IPS-NIHi11 (cell line): ENCODE results near the gene DNAJC8.

Experiments
- DNase-seq: peaks from one replicate; pipeline ENCODE4 v3.0.0; 2012; ENCODE audit warnings: mixed read lengths, low spot score

The DNAJC8 gene

DNA sequence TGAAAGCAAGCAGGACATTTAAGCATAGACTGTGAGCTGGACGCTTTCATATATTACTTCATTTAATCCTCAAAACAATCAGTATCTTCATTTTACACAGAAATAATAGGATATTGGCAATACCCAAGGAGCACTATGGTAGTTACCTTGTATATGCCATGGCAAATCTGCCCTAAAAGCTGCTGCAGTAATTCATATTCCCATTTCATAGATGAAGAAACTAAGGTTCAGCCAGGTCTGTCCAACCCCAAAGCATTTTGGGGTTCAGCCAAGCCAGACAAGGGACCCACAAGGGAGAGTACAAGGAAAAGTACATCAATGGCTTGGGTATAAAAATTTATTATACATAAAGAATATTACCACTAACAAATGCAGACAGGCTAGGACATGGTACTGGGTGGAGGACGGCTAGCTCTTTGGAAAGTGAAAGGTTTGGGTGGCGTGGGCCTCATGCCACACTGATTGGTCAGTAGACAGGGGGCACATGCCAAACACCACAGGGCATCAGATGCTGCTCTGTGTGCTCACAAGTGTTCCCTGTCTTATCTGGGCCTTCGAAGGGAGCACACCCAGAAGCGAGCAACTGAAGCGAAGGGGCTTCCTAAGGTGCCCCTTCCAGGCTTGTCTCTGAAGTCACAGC, 32.5 kb downstream of the DNAJC8 start:
- DNase-seq: no peak

- no peak for DNase-seq
Observed at GRCh38 chr1:28199328-28200233, 33.2 kb downstream of the DNAJC8 start.

DNA sequence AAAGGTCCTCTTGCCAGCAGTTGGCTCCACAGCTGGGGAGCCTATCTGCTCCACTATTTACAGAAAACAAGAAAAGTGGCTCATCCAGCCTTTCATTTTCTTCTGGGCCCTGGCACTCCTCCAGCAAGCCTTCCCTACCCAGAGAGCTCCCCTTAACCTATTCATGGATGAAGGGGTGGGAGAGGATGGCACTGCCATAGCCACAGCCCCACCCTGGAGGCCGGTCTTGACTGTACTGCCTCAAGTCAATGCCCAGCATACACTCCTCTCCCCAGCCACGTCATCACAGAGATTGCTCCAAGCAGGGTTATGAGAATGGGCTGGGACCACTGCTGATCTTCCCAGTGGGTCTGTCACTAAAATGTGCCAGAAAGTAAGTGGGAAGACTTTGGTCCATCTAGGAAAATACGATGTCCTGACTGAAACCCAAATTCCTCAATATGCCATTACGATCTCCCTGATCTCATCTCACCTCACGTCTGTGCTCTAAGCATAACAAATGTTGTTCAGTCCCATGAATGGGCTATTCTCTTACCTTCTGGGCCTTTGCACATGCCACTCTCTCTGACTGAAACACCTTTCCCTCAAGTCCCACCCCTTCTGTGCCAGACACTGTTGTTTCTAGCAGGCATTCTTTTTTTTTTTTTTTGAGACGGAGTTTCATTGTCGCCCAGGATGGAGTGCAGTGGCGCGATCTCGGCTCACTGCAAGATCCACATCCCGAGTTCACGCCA, 35.0 kb downstream of the DNAJC8 start:
- DNase-seq: no peak

DNA sequence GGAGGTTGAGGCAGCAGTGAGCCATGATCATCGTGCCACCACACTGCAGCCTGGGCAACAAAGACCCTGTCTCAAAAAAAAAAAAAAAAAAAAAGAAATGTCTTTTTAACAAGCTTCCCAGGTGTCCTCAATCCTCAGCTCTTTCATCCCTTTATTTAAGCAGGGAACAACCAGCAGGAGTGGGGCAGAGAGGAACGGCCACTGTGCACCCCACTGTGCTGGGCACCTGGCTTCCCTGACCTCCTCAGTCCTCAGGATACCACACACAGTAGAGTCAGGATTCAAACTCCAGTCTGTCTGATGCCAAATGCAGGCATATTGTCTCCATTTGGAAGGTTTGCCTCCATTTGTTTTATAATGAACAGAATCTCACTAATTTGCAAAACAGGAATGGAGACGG, 36.5 kb downstream of the DNAJC8 start:
- DNase-seq: peak; percentile 24

DNA sequence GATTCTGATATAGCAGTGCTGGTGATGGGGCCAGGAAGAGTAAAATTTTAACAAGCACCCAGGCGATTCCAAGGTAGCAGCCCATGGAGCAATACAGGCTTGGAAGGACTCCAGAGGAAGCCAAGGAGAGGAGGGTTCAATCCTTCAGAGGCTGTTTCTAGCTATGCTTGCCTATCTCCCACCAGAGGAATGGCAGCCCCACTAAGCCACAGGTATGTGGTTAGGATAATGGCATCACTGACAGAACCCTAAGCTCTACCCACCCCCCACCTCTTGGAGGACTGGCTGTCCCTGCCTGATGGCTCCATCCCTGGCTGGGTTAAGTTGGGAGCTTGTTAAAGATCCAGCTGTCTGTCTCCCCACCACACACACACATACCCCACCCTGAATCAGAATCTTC, 37.0 kb downstream of the DNAJC8 start:
- no peak for DNase-seq

DNA sequence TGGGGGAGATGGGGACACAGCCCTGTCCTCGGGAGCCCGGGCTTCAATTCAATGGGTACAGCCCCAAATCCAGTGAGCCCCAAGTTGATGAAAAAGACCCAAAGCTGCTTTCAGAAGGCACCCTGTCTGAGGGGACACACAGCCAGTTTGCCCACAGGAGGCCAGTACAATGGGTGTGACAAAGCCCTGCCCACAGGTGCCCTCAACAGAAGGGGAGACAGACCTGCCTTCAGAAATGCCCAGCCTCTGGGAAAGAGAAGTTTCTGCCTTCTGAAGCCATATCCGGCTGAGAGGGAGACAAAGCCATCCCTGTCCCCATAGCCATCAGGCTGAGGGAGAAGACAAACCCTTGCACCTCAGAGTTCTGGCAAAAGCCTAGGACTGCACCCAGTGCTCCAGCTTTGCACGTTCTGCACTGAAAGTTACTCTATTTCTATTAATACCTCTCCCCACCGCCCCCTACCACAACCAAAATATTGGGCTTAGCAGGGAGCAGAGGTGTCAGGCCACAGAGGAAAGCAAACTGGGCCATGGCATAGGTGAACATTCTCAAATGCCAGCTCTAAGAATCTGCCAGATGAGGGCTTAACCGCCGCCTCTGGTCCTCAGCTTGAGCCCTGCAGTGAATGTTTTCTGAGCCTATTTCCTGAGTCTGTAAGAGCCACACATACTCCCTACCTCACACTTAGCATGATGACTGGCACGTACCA, 38.3 kb downstream of the DNAJC8 start:
- no peak for DNase-seq

GRCh38 chr1:28193701-28194161, 39.1 kb downstream of the DNAJC8 start:
- peak; percentile 76 for DNase-seq

DNA sequence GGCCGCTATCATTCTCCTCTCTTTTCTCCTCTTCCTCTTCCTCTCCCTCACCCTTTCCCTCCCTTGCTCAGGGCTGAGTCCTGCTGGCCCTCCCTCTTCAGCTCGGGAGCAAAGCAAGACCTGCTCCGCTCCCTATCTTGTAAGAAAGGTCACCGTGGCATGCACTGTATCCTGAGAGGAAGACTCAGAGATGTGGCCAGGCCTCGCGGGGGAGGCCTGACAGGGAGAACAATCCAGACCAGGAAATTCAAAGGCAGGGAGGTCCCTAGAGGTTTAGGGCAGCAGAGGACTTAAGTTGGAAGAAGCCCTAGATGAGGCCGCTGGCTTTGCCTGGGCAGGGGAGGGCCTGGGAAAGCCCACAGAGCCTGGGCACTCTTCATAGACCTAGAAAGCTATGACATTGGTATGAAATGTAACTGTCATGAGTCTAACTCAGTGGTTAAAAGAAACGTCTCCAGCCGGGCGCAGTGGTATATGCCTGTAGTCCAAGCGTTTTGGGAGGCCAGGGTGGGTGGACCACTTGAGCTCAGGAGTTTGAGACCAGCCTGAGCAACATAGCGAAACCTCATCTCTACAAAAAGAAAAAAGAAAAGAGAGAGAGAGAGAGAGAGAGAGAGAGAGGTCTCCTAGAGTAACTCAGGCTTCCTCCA, 41.7 kb downstream of the DNAJC8 start:
- DNase-seq: no peak

DNA sequence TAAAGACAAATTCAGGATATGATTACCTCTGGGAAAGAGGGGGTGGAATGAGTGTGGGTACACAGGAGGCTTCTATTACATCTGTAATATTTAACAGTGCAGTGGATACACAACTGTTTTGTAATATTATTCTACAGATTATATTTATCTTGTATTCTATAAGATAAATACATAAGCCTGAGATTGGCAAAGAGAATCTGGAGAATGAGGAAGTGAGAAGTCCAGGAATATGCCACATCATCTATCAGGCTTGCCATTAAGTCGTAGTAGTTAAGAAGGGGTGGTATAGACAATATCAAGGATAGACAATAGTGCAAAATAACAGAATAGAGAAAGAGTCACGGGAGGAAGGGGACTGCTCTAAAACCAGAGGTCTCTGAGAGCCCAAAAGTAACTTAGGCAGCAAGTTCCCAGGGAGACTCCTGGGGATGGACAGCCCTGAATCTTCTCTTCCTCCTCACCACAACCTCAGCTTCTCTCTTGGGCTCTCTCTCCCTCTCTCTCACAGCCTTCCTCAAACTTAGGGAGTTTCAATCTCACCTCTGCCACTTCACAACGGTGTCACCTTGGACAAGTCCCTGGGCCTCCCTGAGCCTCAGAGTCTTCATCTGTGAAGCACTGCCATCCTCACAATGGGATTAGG, 42.4 kb downstream of the DNAJC8 start:
- no peak for DNase-seq

GRCh38 chr1:28185071-28185470, 47.8 kb downstream of the DNAJC8 start:
- no peak for DNase-seq

DNA sequence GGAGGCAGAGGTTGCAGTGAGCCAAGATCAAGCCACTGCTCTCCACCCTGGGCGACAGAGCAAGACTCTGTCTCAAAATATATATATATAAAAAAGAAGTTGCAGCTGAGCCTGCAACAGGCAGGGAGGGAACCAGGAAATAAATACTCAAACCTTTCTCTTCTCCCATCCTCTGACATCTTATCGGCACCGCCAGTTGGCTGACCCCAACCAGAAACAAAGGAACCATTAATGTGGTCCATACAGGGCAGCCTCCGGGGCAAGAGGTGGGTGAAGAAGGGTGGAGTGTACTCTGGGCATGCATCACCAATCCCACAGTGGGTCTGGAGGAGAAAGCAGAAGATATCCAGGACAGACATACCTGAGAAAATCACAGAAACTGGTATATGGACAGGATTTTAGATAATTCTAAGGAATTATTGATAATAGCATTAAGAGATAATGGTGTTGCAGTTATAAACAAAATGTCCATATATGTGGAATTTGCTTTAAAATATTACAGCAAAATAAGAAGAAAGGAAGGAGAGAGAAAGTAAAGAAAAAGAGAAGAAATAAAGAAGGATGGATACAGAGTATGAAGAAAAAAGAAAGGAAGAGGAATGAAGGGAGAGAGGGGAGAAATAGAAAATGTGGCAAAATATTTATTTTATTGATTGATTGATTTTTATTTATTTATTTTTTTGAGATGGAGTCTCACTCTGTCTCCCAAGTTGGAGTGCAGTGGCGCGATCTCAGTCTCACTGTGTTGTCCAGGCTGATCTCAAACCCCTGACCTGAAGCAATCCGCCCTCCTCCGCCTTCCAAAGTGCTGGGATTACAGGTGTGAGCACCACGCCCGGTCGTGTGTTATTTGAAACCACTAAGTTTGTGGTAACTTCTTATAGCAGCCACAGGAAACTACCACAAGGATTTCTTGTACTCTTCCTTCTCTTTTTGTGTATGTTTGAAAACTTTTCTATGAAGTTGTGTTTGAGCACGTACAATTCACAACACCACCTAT, 52.2 kb downstream of the DNAJC8 start:
- no peak for DNase-seq

DNA sequence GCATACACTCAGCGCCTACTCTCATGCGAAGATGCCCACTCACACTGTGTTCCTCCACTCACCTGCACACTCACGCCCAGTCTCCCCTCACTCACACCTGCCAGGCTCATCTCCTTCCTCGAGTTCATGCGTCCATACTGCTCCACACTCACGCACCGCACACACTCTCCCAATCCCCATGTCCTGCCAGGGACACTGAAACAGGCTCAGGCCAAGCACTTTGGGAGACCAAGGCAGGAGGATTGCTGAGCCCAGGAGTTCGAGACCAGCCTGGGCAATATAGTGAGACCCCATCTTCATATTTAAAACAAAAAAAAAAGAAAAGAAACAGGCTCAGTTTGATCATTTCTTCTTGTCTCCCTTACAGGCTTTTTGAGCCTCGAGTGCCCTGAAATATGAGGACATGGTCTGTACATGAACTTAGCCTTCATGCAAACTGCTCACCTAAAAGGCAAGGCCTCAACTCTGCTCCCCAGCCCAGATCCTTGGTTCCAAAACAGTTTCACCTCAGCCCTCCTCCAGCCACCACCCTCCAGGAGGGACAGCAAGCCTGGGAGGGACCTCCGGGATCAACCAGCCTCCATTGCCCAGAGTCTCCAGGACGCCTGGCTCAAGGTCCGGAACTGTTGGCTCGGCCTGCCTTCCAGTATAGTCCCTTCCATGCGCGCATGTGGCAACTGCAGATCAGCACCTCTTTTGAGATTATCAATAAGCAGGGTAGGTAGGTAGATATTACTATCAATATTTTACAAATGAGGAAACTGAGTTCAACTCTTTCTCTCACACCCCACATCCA, 53.9 kb downstream of the DNAJC8 start:
- DNase-seq: no peak

- no peak for DNase-seq
Observed at GRCh38 chr1:28176492-28177470, 56.0 kb downstream of the DNAJC8 start, which contains the start of gene PTAFR. Gene PTAFR, minus strand, starts transcription at chr1:28176690. Its CDS starts 25,669 bp downstream, at chr1:28151021.

DNA sequence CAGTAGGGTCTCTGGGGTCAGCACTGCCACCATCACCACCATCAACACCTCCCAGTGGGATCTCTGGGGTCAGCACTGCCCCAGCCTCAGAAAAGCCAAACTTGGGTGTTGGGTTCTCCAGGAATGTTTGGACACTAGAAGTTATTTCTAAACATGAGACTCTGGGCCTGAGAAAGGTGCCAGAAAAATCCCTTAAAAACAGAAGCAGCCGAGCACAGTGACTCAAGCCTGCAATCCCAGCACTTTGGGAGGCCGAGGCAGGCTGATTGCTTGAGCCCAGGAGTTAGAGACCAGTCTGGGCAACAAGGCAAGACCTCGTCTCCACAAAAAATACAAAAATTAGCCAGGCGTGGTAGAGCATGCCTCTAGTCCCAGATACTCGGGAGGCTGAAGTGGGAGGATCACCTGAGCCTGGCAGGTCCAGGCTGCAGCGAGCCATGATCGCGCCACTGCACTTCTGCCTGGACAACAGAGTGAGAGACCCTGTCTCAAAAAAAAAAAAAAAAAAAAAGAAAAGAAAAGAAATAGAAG, 56.8 kb downstream of the DNAJC8 start:
- DNase-seq: no peak

DNA sequence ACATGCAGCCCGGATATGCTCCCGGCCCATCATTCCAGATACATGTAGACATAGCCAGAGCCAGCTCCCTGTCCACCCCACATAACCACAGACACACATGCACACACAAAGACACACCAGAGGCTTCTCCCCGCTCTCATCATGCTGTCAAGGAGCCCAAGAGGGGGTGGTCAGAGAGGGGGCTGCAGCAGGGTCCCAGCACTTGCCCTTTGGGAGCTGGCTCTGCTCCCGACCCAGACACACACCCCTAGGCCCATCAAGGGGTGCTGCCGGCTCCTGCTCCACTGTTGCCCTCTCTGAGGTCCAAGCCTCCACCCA, 58.9 kb downstream of the DNAJC8 start:
- no peak for DNase-seq

GRCh38 chr1:28173151-28173979, 59.5 kb downstream of the DNAJC8 start:
- DNase-seq: no peak
